Activated T-cell treated with anti-CD3 and anti-CD28 coated beads, Interleukin-2, amount 50 U/mL, for 72 hours (primary cell): ENCODE data around the gene ATP2B1. TPM values are rescaled to one million over a fixed set of nuclear protein-coding genes. Genes with fewer than 3 reads are reported as not detected.

Experiments
- ATAC-seq, 2 donors: fragments of 150-1000 bp; cut with Tn5 transposase; replicated peaks in 1 of 2; 2 replicates each; pipeline ENCODE4 v1.10.0; 2021; ENCODE audit warnings: moderate library complexity in 2 of 2, mild to moderate bottlenecking in 1 of 2
- DNase-seq, 2 donors: peaks; one replicate each; pipeline ENCODE4 v3.0.0; 2021 to 2022; ENCODE audit warnings: mixed read lengths in 1 of 2
- H3K27ac Mint-ChIP-seq: one replicate; pipeline ENCODE4 v1.8.0; 2022; ENCODE audit warnings: mild to moderate bottlenecking, moderate library complexity, mixed read lengths
- H3K27me3 Mint-ChIP-seq: one replicate; pipeline ENCODE4 v1.8.0; 2022; ENCODE audit warnings: low read depth, mixed read lengths
- H3K36me3 Mint-ChIP-seq, 2 donors: one replicate each; pipeline ENCODE4 v1.8.0; 2022; ENCODE audit warnings: mixed read lengths in 2 of 2, mild to moderate bottlenecking in 1 of 2; ENCODE audit not compliant: insufficient read depth in 2 of 2
- H3K4me1 Mint-ChIP-seq: one replicate; pipeline ENCODE4 v1.8.0; 2022; ENCODE audit warnings: low read depth, mixed read lengths
- H3K4me3 Mint-ChIP-seq, 2 donors: one replicate each; pipeline ENCODE4 v1.8.0; 2022; ENCODE audit warnings: mild to moderate bottlenecking in 2 of 2, mixed read lengths in 2 of 2, moderate library complexity in 2 of 2
- H3K9me3 Mint-ChIP-seq, 2 donors: one replicate each; pipeline ENCODE4 v1.8.0; 2022; ENCODE audit warnings: mixed read lengths in 2 of 2
- total RNA-seq, 2 donors: library from RNA; stranded (reverse); gene quantifications; one replicate each; pipeline ENCODE4 v1.2.3, GENCODE V29; 2022

ATP2B1 gene
- total RNA-seq, 2 donors from 2014 or later: 19.4 to 25.5 TPM

DNA sequence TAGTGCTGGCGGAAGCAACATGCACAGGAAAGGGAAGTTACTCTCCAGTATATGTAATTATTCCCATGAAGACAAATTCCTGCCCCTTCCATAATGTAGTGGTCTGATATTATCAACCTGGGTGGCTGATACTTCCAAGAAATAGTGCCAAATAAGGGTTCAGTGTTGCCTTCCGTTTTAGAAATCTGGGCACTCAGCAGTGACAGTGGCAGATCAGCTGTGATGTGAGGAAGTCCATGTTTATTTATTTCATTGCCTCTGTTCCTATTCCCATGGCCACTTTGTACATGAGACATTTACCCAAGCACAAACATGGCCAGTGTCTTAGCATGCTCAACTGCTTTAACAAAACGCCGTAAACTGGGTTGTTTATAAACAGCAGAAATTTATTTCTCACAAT is 162.5 kb downstream of the ATP2B1 start:
- no peaks in the 10 kb centered on the region for H3K36me3 Mint-ChIP-seq
- H3K27ac Mint-ChIP-seq: no peak overlapping the region
- no peaks in the 10 kb centered on the region for H3K27me3 Mint-ChIP-seq
- ATAC-seq: no peak
- DNase-seq: no peak
- H3K9me3 Mint-ChIP-seq: no peaks in the 10 kb centered on the region
- peaks cover 7% of the 10 kb centered on the region for H3K4me1 Mint-ChIP-seq
- no peak overlapping the region for H3K4me3 Mint-ChIP-seq

GRCh38 chr12:89544681-89545184 is 163.9 kb downstream of the ATP2B1 start:
- Mint-ChIP-seq H3K27ac (no peak overlapping the region), H3K4me1 (peaks cover 7% of the 10 kb centered on the region), H3K4me3 (no peak overlapping the region), H3K9me3 (no peaks in the 10 kb centered on the region), H3K36me3 (no peaks in the 10 kb centered on the region), H3K27me3 (no peaks in the 10 kb centered on the region)
- no peak for DNase-seq
- ATAC-seq: no peak

DNA sequence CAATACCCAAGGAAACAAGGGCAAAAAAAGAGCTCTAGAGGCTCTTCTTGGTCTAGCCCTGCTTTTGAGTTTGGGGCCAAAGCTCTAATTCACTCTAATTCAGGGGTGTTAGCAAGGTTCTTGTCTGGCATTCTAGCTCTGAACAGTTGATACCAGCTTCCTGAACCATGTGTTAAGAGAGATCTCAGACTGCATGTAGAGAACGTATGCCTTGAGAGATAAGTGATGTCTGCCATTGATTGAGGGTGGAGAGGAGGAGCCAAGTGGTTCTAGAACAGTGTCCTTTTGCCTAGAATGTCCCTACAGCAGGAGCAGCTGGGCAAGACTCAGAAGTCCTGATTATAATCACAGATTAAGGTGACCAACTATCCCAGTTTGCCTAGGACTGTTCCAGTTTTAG is 164.6 kb downstream of the ATP2B1 start:
- Mint-ChIP-seq H3K9me3 (no peaks in the 10 kb centered on the region), H3K27ac (no peak overlapping the region), H3K4me3 (no peak overlapping the region), H3K27me3 (no peaks in the 10 kb centered on the region), H3K4me1 (peaks cover 7% of the 10 kb centered on the region), H3K36me3 (no peaks in the 10 kb centered on the region)
- ATAC-seq: no peak
- no peak for DNase-seq

- ATAC-seq (peak; percentile 81 to 83), DNase-seq (peak; percentile 60 to 73)
- no peaks in the 10 kb centered on the region for H3K9me3 Mint-ChIP-seq
- no peaks in the 10 kb centered on the region for H3K36me3 Mint-ChIP-seq
- no peak overlapping the region for H3K4me3 Mint-ChIP-seq
- H3K4me1 Mint-ChIP-seq: peaks cover 7% of the 10 kb centered on the region
- H3K27me3 Mint-ChIP-seq: no peaks in the 10 kb centered on the region
- no peak overlapping the region for H3K27ac Mint-ChIP-seq
Observed at GRCh38 chr12:89542912-89543592, 165.6 kb downstream of the ATP2B1 start.

GRCh38 chr12:89542236-89542635 is 166.4 kb downstream of the ATP2B1 start:
- Mint-ChIP-seq H3K27ac (no peak overlapping the region), H3K4me1 (peaks cover 7% of the 10 kb centered on the region), H3K27me3 (no peaks in the 10 kb centered on the region), H3K9me3 (no peaks in the 10 kb centered on the region), H3K36me3 (no peaks in the 10 kb centered on the region), H3K4me3 (no peak overlapping the region)
- DNase-seq (no peak), ATAC-seq (no peak)

- H3K27me3 Mint-ChIP-seq: no peaks in the 10 kb centered on the region
- no peak for DNase-seq
- peaks cover 7% of the 10 kb centered on the region for H3K4me1 Mint-ChIP-seq
Observed at GRCh38 chr12:89540586-89540985, 168.1 kb downstream of the ATP2B1 start.

GRCh38 chr12:89539426-89540223 is 169.0 kb downstream of the ATP2B1 start:
- H3K4me1 Mint-ChIP-seq: peaks cover 7% of the 10 kb centered on the region
- no peaks in the 10 kb centered on the region for H3K27me3 Mint-ChIP-seq
- no peaks in the 10 kb centered on the region for H3K36me3 Mint-ChIP-seq
- H3K27ac Mint-ChIP-seq: no peak overlapping the region
- no peak for ATAC-seq
- no peak for DNase-seq
- no peak overlapping the region for H3K4me3 Mint-ChIP-seq
- H3K9me3 Mint-ChIP-seq: no peaks in the 10 kb centered on the region

More at GRCh38 chr12:89540586-89540985, 168.1 kb downstream of the ATP2B1 start:
- H3K9me3 Mint-ChIP-seq: no peaks in the 10 kb centered on the region
- no peak overlapping the region for H3K27ac Mint-ChIP-seq
- ATAC-seq: no peak
- H3K4me3 Mint-ChIP-seq: no peak overlapping the region
- no peaks in the 10 kb centered on the region for H3K36me3 Mint-ChIP-seq

- no peak overlapping the region for H3K4me3 Mint-ChIP-seq
- DNase-seq: no peak
- peaks cover 7% of the 10 kb centered on the region for H3K4me1 Mint-ChIP-seq
- no peak overlapping the region for H3K27ac Mint-ChIP-seq
- no peaks in the 10 kb centered on the region for H3K9me3 Mint-ChIP-seq
- H3K36me3 Mint-ChIP-seq: no peaks in the 10 kb centered on the region
- ATAC-seq: no peak
- H3K27me3 Mint-ChIP-seq: no peaks in the 10 kb centered on the region
Observed at GRCh38 chr12:89538897-89539296, 169.7 kb downstream of the ATP2B1 start.

Other genes with a start within 250 kb of the ATP2B1 start
- 10 to 100 TPM in 1 of 2 donors, 1 to 10 TPM in 1; 6.7 to 10.6 TPM for gene GALNT4, start 184.0 kb downstream of the ATP2B1 start, total RNA-seq
- gene POC1B, start 182.8 kb downstream of the ATP2B1 start, total RNA-seq: 10 to 100 TPM; 53.8 to 64.3 TPM